HUDEP-2 (cell line): ENCODE results near the gene C2CD4D.

Experiments
- DNase-seq, 76 experiments: peaks; one replicate each; lab custom pipeline; 2025; ENCODE audit not compliant: unreplicated experiment in 76 of 76; lab: John Stamatoyannopoulos, UW

Gene C2CD4D

GRCh38 chr1:151815716-151816327 lies 23.8 kb downstream of the C2CD4D start:
- no peak for DNase-seq

GRCh38 chr1:151814971-151815545 lies 24.6 kb downstream of the C2CD4D start:
- DNase-seq, result no peak

GRCh38 chr1:151814426-151814825 lies 25.2 kb downstream of the C2CD4D start:
- no peak for DNase-seq

DNA sequence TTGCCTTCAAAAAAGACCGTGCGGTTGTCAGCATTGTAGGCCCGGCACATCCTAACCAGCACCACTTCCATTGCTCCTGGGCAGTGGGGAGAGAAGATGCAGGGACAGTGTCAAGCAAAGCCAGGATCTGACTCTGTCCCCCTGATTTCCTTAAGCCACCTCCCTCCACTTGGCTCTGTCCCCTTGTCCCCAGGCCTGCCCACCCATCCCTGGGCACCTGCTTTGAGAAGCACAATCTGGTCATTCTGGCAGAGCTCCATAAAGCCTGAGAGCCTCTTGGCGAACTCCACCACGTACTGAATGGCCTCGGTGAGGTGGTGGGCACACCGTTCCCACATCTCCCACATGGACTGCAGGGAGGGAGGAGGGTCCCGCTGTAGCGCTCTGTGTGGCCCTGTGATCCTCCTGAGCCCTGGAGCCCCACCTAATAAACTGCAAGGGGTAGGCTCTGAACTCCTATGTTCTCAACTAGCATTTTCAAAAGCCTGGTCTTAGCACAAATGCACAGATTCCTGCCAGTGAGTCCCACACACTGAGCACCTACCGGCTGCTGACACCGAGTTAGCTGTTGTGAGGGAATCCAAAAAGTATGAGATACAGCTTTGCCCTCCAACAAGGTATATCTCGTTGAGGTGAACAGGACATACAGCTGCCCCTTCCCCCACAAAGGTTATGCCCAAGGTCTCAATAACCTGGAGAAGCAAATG lies 26.2 kb downstream of the C2CD4D start:
- no peak for DNase-seq

DNA sequence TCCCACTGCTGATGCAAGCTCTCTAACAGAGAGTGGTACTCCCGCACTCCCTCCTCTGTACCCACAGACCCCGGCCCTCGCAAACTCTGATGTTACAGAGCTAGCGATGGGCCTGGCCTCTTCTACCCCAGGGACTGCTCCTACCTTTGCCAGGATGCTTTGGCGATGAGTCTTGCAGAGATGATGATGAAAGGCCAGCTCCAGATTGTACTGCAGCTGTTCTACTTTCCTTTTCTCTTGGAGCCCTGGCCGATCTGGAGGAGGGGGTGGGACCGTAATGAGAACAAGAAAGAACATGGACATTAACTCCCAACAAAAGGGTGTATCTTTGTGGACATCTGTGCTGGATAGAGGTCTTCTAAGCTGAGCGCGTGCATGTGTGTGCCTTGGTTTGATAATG lies 28.4 kb downstream of the C2CD4D start:
- DNase-seq, result no peak

DNA sequence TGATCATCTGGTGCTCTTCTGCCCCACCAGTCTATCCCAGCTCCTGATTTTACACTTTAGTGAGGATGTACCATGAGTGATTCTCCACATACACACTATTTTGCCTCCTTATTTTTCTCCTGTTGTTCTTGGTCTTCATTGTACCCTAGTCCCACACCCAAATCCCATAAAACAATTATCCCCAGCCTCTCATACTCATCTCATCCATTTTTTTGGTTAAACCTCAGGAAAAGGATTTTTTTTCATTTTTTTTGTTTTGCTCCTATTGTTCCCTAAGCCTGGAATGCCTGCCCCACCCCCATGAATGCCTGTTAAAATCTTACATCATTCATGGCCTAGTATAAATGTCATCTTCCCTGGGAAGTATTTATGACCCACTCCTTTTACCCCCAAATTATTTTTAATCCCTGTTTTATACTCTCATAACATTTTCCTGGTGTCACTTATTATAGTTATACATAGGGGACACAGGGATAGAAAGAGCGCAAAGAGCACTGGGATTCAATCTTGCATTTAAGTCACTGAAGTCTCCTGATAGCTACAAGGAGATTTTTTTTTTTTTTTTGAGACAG lies 29.5 kb downstream of the C2CD4D start:
- no peak for DNase-seq

- no peak for DNase-seq
These were observed 30.2 kb downstream of the C2CD4D start for GRCh38 chr1:151809290-151809984.

DNA sequence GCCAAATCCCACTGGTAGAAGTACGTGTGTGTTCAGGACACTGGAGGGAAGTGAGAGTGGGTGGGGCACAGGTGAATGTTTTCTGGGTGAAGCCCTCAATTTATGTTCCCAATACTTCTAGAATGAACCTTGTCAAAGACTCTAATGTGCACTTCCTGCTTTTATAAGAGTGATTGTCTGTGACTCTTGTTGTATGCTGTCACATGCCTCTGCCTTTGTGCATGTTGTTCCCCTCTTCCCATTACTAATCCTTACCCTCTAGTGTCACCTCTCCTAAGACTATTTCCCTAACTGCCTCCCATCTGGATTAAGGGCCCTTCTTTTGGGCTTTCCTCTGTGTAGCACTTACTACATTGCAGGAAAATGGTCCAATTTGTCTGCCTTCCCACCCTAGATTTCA lies 31.9 kb downstream of the C2CD4D start:
- no peak for DNase-seq

DNA sequence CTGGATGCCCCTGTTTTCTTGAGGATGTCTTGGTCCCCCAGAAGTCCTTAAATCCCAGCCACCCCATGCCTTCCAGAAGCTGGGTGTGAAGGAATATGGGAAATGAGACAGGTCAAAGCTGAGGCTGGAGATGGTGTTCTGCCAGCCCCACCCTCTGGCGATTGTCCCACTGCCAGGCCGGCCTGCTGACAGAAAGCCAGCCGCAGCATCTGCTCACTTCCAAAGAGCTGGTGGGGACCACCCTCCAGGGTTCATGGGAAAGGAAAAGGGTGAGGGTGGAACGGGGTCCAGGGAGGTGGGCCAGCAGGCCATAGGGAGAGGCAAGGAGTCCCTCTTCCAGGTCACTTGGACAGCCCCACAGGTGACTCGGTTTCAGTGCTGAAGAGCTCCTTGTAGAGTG lies 32.5 kb downstream of the C2CD4D start:
- DNase-seq, result no peak

- no peak for DNase-seq
These were observed 33.5 kb downstream of the C2CD4D start for GRCh38 chr1:151806170-151806569.

GRCh38 chr1:151805066-151805820 lies 34.4 kb downstream of the C2CD4D start, which contains the start of gene LINGO4:
Gene LINGO4, minus strand, starts transcription at chr1:151805419. Its CDS starts 2,715 bp downstream, at chr1:151802704.
- DNase-seq, result no peak

DNA sequence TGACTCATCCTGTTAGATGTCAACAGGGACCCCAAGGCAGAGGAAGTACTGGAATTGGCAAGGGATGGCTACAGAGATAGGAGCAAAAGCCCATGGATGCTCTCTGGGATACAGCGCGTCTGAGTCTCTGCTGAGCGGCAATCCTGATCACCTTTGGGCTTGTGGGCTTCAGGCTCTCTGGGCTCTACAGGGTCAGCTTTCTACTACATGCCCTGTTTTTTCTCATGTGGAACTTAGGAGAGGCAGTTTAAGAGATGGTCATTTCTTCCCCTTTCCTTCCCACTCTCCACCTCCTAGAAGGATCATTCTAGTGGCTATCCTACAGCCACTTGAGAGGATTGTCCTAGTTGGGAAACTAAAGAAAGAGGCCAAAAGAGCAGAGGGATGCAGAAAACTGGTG lies 35.7 kb downstream of the C2CD4D start:
- no peak for DNase-seq

DNA sequence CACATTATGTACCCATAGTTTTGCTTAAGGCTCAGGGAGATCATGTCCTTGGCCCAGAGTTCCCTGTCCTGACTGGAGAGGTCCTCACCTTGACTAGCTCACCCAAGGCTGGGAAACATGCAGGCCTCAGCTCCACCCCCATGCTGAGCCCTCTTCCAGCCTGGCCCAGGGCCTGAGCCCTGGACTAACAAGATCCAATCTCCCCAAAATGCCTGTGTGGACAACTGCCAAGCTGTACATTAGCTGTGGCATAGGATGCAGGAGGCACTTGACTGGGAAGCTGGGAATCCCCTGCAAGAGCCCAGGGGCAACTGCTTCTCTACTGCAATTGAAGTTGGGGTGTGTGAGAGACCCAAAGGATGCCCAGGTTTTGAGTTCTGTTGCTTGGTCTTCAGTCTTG lies 36.5 kb downstream of the C2CD4D start:
- no peak for DNase-seq

GRCh38 chr1:151802372-151802771 lies 37.2 kb downstream of the C2CD4D start:
- DNase-seq, result no peak

- DNase-seq, result no peak
These were observed 37.8 kb downstream of the C2CD4D start for GRCh38 chr1:151801846-151802245.

- DNase-seq, result no peak
These were observed 38.3 kb downstream of the C2CD4D start for GRCh38 chr1:151801310-151801820.

DNA sequence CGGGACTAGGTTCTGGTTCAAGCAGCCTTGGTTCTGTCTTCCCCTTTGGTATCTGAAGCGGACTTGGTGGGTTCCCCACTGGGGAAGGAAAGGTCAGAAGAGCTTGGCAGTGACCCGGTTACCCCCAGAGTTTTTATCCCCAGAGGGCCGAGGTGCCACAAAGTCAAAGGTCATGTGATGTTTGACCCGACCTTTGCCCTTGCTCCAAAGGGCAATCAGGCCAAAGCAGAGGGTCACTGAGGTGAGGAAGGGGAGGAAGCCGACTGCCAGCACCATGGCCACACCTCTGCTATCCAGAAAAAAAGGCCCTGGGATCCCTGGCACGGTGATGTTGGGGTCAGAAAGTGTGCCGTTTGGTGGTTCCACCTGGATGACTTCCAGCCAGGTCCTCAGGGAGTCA lies 38.8 kb downstream of the C2CD4D start:
- no peak for DNase-seq

DNA sequence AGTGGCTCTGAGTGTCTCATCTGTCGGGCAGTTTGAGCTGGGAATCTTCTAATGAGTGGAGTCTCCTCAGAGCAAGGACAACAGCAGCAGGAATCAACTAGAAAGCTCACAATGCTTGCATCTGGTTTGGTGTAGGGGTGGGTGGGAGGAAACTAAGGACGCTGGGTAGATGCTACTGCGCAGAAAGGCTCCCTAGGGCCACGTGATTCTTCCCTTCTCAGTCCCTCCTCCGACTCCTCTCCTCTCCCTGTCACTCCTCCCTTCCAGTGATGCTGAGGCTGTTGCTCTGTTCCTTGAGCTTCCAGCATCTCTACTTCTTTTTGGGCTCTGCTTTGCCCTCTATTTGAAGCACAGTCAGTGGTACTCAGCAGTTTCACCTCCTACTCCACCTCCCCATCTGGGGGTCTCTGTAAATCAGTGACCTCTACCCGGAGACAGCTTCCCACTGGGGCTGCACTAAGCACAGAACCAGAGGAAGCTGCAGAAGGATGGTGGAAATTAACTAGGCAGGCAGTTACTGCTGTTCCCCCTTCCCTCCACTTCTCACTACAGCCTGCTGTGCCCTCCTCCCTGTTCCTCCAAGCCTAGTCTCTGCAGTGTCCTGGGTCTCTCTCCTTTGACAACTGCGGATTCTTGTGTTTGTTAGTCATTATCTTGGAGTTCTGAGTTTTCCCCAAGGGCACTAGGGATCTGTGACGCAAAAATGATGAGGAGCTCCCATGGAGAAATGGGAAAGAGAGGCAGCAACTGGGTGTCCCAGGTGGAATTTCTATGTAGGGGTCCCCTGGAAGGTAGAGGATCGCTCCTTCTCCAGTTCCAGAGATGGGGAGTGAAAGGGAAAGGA lies 40.2 kb downstream of the C2CD4D start:
- no peak for DNase-seq

- no peak for DNase-seq
These were observed 41.0 kb downstream of the C2CD4D start for GRCh38 chr1:151798571-151798970.
